Common myeloid progenitor, CD34-positive (primary cell): ENCODE measurements around the gene TACR2.

Experiments
- CTCF ChIA-PET: fragments of 350-600 bp; sonication (Branson Sonifier 250); formaldehyde crosslinking; loops from one replicate; lab custom pipeline; 2021; ENCODE audit warnings: antibody characterized with exemption; lab: Charles Lee
- POLR2A ChIA-PET: fragments of 350-600 bp; sonication (Branson Sonifier 250); formaldehyde crosslinking; loops from one replicate; lab custom pipeline; 2021; ENCODE audit warnings: antibody characterized with exemption; lab: Charles Lee
- DNase-seq, 3 donors: peaks; one replicate each; pipeline versions ENCODE4 v3.0.0 to v3.0.0-alpha.2; 2013
- H3K27ac ChIP-seq, 2 experiments: 1 replicate in 1 of 2; 2 replicates in 1 of 2; pipeline ENCODE4 v1.7.0; 2013; ENCODE audit warnings: inconsistent platforms in 2 of 2, low read length in 2 of 2, mild to moderate bottlenecking in 2 of 2, low read depth in 1 of 2, moderate library complexity in 1 of 2; ENCODE audit not compliant: severe bottlenecking in 2 of 2, insufficient read depth in 1 of 2, poor library complexity in 1 of 2
- H3K27me3 ChIP-seq, 5 experiments: replicated peaks in 2 of 5; 1 replicate in 3 of 5; 2 replicates in 2 of 5; pipeline versions ENCODE4 v1.6.1 to v1.7.0; 2013; ENCODE audit warnings: low read length in 4 of 5, mild to moderate bottlenecking in 2 of 5, moderate library complexity in 2 of 5, inconsistent platforms in 1 of 5; ENCODE audit not compliant: insufficient read depth in 5 of 5, control insufficient read depth in 4 of 5
- H3K36me3 ChIP-seq, 4 experiments: 1 replicate in 2 of 4; 2 replicates in 2 of 4; pipeline versions ENCODE4 v1.6.1 to v1.7.0; 2013; ENCODE audit warnings: low read length in 3 of 4, control low read depth in 1 of 4, mild to moderate bottlenecking in 1 of 4; ENCODE audit not compliant: control insufficient read depth in 4 of 4, insufficient read depth in 4 of 4
- H3K4me1 ChIP-seq, 4 experiments: 1 replicate in 3 of 4; 2 replicates in 1 of 4; pipeline versions ENCODE4 v1.6.1 to v1.7.1; 2013; ENCODE audit warnings: low read length in 3 of 4, mild to moderate bottlenecking in 3 of 4, control low read depth in 1 of 4, inconsistent platforms in 1 of 4, moderate library complexity in 1 of 4; ENCODE audit not compliant: control insufficient read depth in 4 of 4, insufficient read depth in 4 of 4; ENCODE audit errors: control extremely low read depth in 1 of 4
- H3K4me3 ChIP-seq, 7 experiments: 1 replicate in 4 of 7; 2 replicates in 3 of 7; pipeline versions ENCODE4 v1.5.1 to v1.7.0; 2013; ENCODE audit warnings: mild to moderate bottlenecking in 7 of 7, low read length in 6 of 7, moderate library complexity in 6 of 7, inconsistent platforms in 2 of 7, low read depth in 2 of 7, control low read depth in 1 of 7; ENCODE audit not compliant: insufficient read depth in 4 of 7, control insufficient read depth in 1 of 7; ENCODE audit errors: extremely low read depth in 1 of 7
- H3K9me3 ChIP-seq, 5 experiments: 1 replicate in 4 of 5; 2 replicates in 1 of 5; pipeline versions ENCODE4 v1.6.1 to v1.7.1; 2013; ENCODE audit warnings: low read length in 4 of 5, mild to moderate bottlenecking in 2 of 5, inconsistent platforms in 1 of 5, low read depth in 1 of 5, moderate library complexity in 1 of 5; ENCODE audit not compliant: control insufficient read depth in 4 of 5, insufficient read depth in 2 of 5; ENCODE audit errors: control extremely low read depth in 1 of 5
- WGBS: methylation state at CpG from one replicate; pipeline ENCODE4 v1.1.5; 2013; ENCODE audit not compliant: insufficient coverage; 5-methylcytosine and 5-hydroxymethylcytosine counted together

Gene TACR2

GRCh38 chr10:69353977-69354635 lies 62.6 kb downstream of the TACR2 start:
- Histone ChIP-seq H3K4me1 (peaks cover under 1 to 15% (median 5%) of the 10 kb centered on the region in 4 experiments), H3K9me3 (no peaks in the 10 kb centered on the region), H3K4me3 (no peak overlapping the region), H3K27ac (no peak overlapping the region), H3K27me3 (no peaks in the 10 kb centered on the region), H3K36me3 (peaks cover 0 to 15% (median 4%) of the 10 kb centered on the region in 4 experiments)
- WGBS, result 83% methylated on average over 5 of the region's 8 CpGs
- POLR2A ChIA-PET, result no interaction called here
- no peak for DNase-seq
- CTCF ChIA-PET, result interaction anchor here (1.1 to 2.2 kb wide), 4 partner anchors 9 to 33 kb away, joined by 3 to 11 read pairs (median 4); no protein-coding TSS in a partner anchor
